Smooth muscle cell of trachea (primary cell): ENCODE measurements around the gene PCDHB10. TPM values are rescaled to one million over a fixed set of nuclear protein-coding genes. Genes with fewer than 3 reads are reported as not detected.

ENCODE experiments used
- total RNA-seq: library from RNA; depleted of rRNA; stranded (reverse); fragments of >200 nt; gene quantifications from 2 replicates; pipeline ENCODE4 v1.2.1, GENCODE V29; 2014

PCDHB10 gene
- 0.15 and 0.66 TPM in 2 replicates for total RNA-seq

GRCh38 chr5:141192110-141192725 is at the start of gene PCDHB10:
PCDHB10 (plus strand) TSS chr5:141192353; CDS start chr5:141192553, 200 bp downstream.

GRCh38 chr5:141149812-141150211 is 42.3 kb upstream of the PCDHB10 start, which contains the start of gene PCDHB6:
PCDHB6 (plus strand) TSS chr5:141150057; CDS start chr5:141150258, 201 bp downstream.

GRCh38 chr5:141172381-141173204 is 19.6 kb upstream of the PCDHB10 start, which contains the start of gene PCDHB7:
PCDHB7 (plus strand) TSS chr5:141172644; CDS start chr5:141172836, 192 bp downstream.

GRCh38 chr5:141177577-141178191 is 14.5 kb upstream of the PCDHB10 start, which contains the start of gene PCDHB8:
PCDHB8 (plus strand) TSS chr5:141177790; CDS start chr5:141178035, 245 bp downstream.

GRCh38 chr5:141182248-141182647 is 9.9 kb upstream of the PCDHB10 start, which contains the start of gene PCDHB16:
PCDHB16 (plus strand) TSS chr5:141182387; CDS start chr5:141182560, 173 bp downstream.

GRCh38 chr5:141186897-141187512 is 5.1 kb upstream of the PCDHB10 start, which contains the start of gene PCDHB9:
PCDHB9 (plus strand) TSS chr5:141187161; CDS start chr5:141187319, 158 bp downstream.

GRCh38 chr5:141199359-141200235 is 7.4 kb downstream of the PCDHB10 start, which contains the start of gene PCDHB11:
PCDHB11 (plus strand) TSS chr5:141199627; CDS start chr5:141199775, 148 bp downstream.

GRCh38 chr5:141208478-141208877 is 16.3 kb downstream of the PCDHB10 start, which contains the start of gene PCDHB12:
PCDHB12 (plus strand) TSS chr5:141208719; CDS start chr5:141208908, 189 bp downstream.

GRCh38 chr5:141213656-141214339 is 21.6 kb downstream of the PCDHB10 start, which contains the start of gene PCDHB13:
PCDHB13 (plus strand) TSS chr5:141213919; CDS start chr5:141214124, 205 bp downstream.

GRCh38 chr5:141223112-141223783 is 31.1 kb downstream of the PCDHB10 start, which contains the start of gene PCDHB14:
PCDHB14 (plus strand) TSS chr5:141223343; CDS start chr5:141223506, 163 bp downstream.

Other genes with a start within 250 kb of the PCDHB10 start
- gene PCDHAC2, start 225.9 kb upstream of the PCDHB10 start, total RNA-seq = under 0.01 TPM in 1 of 2 replicates, not detected in the other
- gene PCDHB1, start 141.0 kb upstream of the PCDHB10 start, total RNA-seq = not detected in 2 replicates
- 0.58 and 3.0 TPM in 2 replicates for gene PCDHB2, start 97.7 kb upstream of the PCDHB10 start, total RNA-seq
- gene PCDHB3, start 91.9 kb upstream of the PCDHB10 start, total RNA-seq = 0.29 and 0.50 TPM in 2 replicates
- 0.15 and 0.17 TPM in 2 replicates for gene PCDHB4, start 70.5 kb upstream of the PCDHB10 start, total RNA-seq
- gene PCDHB5, start 57.1 kb upstream of the PCDHB10 start, total RNA-seq = 0.29 and 1.3 TPM in 2 replicates
- gene PCDHB6, start 42.3 kb upstream of the PCDHB10 start, total RNA-seq = 0.33 TPM in 1 of 2 replicates, not detected in the other
- under 0.01 and 0.66 TPM in 2 replicates for gene PCDHB7, start 19.7 kb upstream of the PCDHB10 start, total RNA-seq
- 0.50 TPM in 1 of 2 replicates, not detected in the other for gene PCDHB8, start 14.6 kb upstream of the PCDHB10 start, total RNA-seq
- 0.15 and 0.50 TPM in 2 replicates for gene PCDHB16, start 10.0 kb upstream of the PCDHB10 start, total RNA-seq
- under 0.01 and 0.17 TPM in 2 replicates for gene PCDHB9, start 5.2 kb upstream of the PCDHB10 start, total RNA-seq
- 0.50 TPM in 1 of 2 replicates, not detected in the other for gene PCDHB11, start 7.3 kb downstream of the PCDHB10 start, total RNA-seq
- 0.15 and 0.33 TPM in 2 replicates for gene PCDHB12, start 16.4 kb downstream of the PCDHB10 start, total RNA-seq
- gene PCDHB13, start 21.6 kb downstream of the PCDHB10 start, total RNA-seq = under 0.01 and 1.3 TPM in 2 replicates
- 0.15 and 1.2 TPM in 2 replicates for gene PCDHB14, start 31.0 kb downstream of the PCDHB10 start, total RNA-seq
- under 0.01 and 0.66 TPM in 2 replicates for gene PCDHB15, start 53.0 kb downstream of the PCDHB10 start, total RNA-seq
- gene SLC25A2, start 111.7 kb downstream of the PCDHB10 start, total RNA-seq = 0.50 and 1.0 TPM in 2 replicates
- gene TAF7, start 128.4 kb downstream of the PCDHB10 start, total RNA-seq = 70.8 and 74.8 TPM in 2 replicates
- 1.3 and 2.3 TPM in 2 replicates for gene PCDHGA1, start 138.2 kb downstream of the PCDHB10 start, total RNA-seq
- 3.3 and 6.6 TPM in 2 replicates for gene PCDHGA2, start 146.4 kb downstream of the PCDHB10 start, total RNA-seq
- 1.3 and 2.6 TPM in 2 replicates for gene PCDHGA3, start 151.5 kb downstream of the PCDHB10 start, total RNA-seq
- 4.4 and 4.5 TPM in 2 replicates for gene PCDHGB1, start 157.7 kb downstream of the PCDHB10 start, total RNA-seq
- gene PCDHGA4, start 162.7 kb downstream of the PCDHB10 start, total RNA-seq = 8.9 and 11.1 TPM in 2 replicates
- gene PCDHGB2, start 167.6 kb downstream of the PCDHB10 start, total RNA-seq = 5.1 TPM in 2 replicates
- 2.8 and 3.5 TPM in 2 replicates for gene PCDHGA5, start 171.8 kb downstream of the PCDHB10 start, total RNA-seq
- 7.1 and 9.4 TPM in 2 replicates for gene PCDHGB3, start 177.9 kb downstream of the PCDHB10 start, total RNA-seq
- gene PCDHGA6, start 181.5 kb downstream of the PCDHB10 start, total RNA-seq = 4.8 and 6.3 TPM in 2 replicates
- 5.4 and 8.4 TPM in 2 replicates for gene PCDHGA7, start 190.4 kb downstream of the PCDHB10 start, total RNA-seq
- gene PCDHGB4, start 195.3 kb downstream of the PCDHB10 start, total RNA-seq = 21.5 and 38.4 TPM in 2 replicates
- gene PCDHGA8, start 200.3 kb downstream of the PCDHB10 start, total RNA-seq = 3.9 and 5.6 TPM in 2 replicates
- gene PCDHGB5, start 205.6 kb downstream of the PCDHB10 start, total RNA-seq = 27.9 and 40.4 TPM in 2 replicates
- gene PCDHGA9, start 210.4 kb downstream of the PCDHB10 start, total RNA-seq = 7.4 and 8.0 TPM in 2 replicates
- 5.1 and 6.5 TPM in 2 replicates for gene PCDHGB6, start 215.7 kb downstream of the PCDHB10 start, total RNA-seq
- 13.8 and 14.7 TPM in 2 replicates for gene PCDHGA10, start 220.6 kb downstream of the PCDHB10 start, total RNA-seq
- 15.7 and 16.4 TPM in 2 replicates for gene PCDHGB7, start 225.3 kb downstream of the PCDHB10 start, total RNA-seq
- gene PCDHGA11, start 228.7 kb downstream of the PCDHB10 start, total RNA-seq = 23.0 and 26.9 TPM in 2 replicates
- gene PCDHGA12, start 238.2 kb downstream of the PCDHB10 start, total RNA-seq = 26.0 and 35.4 TPM in 2 replicates